Left ventricle myocardium inferior (tissue), 1 donor: ENCODE results near the gene PIK3R5. TPM values are rescaled to one million over a fixed set of nuclear protein-coding genes. Genes with fewer than 3 reads are reported as not detected.

Source experiments
- DNase-seq: peaks from one replicate; pipeline ENCODE4 v3.0.0-alpha.2; 2020
- H3K27ac ChIP-seq: fragments of 200-600 bp; replicated peaks from 2 replicates; pipeline ENCODE4 v1.8.0; 2021
- H3K27me3 ChIP-seq: fragments of 200-600 bp; 2 replicates; pipeline ENCODE4 v1.8.0; 2021; ENCODE audit warnings: low read depth
- H3K36me3 ChIP-seq: fragments of 200-600 bp; 2 replicates; pipeline ENCODE4 v1.8.0; 2021
- H3K4me1 ChIP-seq: fragments of 200-600 bp; 2 replicates; pipeline ENCODE4 v1.8.0; 2021
- H3K4me3 ChIP-seq: fragments of 200-600 bp; 2 replicates; pipeline ENCODE4 v1.8.0; 2021; ENCODE audit warnings: mild to moderate bottlenecking, moderate library complexity
- H3K9me3 ChIP-seq: fragments of 200-600 bp; replicated peaks from 2 replicates; pipeline ENCODE4 v1.8.0; 2021
- intact Hi-C: fragments of 100-400 bp; cut with micrococcal nuclease; formaldehyde crosslinking; loops from one replicate; pipeline ENCODE4 v1.11.0; 2022
- total RNA-seq: library from RNA; stranded (reverse); fragmentation: NEBNext Ultra II Directional; extraction: Animal tissue kit (Norgen Biotek cat#: 25700); gene quantifications from one replicate; pipeline ENCODE4 v1.2.1, GENCODE V29; 2021
- TF ChIP-seq, protein P1 (sequence below): fragments of 200-600 bp; IDR thresholded peaks from 2 replicates; pipeline ENCODE4 v1.8.0; 2021; ENCODE audit warnings: antibody characterized with exemption, mild to moderate bottlenecking, borderline replicate concordance
- donor health status: DM: no; HTN: yes; CAD: no; lungs with severe emphysema.

The PIK3R5 gene
- total RNA-seq, 1 donor from 2014 or later = 2.7 TPM

DNA sequence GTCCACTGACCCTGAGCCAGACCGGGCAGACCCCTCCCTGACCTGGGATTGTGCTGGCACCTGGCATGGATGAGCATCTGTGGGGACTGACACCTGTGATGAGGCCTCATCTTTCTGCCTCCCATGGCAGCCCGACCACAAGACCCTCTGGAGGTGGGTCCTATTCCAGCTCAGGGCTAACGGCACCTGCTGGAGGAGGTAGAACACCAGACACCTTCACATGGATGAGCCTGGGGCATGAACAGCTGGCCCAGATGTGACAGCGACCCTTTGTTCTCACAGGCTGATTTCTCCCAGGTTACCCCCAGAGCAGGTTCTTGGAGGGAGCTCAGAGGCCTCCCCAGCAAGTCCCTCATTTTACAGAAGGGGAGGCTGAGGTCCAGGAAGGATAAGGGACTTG, 51.6 kb downstream of the PIK3R5 start:
- Histone ChIP-seq H3K36me3 (no peaks in the 10 kb centered on the region), H3K4me1 (no peaks in the 10 kb centered on the region), H3K9me3 (peaks cover 21% of the 10 kb centered on the region), H3K27ac (no peak overlapping the region), H3K4me3 (no peak overlapping the region), H3K27me3 (peaks cover 77% of the 10 kb centered on the region)
- DNase-seq = no peak
- TF ChIP-seq, protein P1, sequence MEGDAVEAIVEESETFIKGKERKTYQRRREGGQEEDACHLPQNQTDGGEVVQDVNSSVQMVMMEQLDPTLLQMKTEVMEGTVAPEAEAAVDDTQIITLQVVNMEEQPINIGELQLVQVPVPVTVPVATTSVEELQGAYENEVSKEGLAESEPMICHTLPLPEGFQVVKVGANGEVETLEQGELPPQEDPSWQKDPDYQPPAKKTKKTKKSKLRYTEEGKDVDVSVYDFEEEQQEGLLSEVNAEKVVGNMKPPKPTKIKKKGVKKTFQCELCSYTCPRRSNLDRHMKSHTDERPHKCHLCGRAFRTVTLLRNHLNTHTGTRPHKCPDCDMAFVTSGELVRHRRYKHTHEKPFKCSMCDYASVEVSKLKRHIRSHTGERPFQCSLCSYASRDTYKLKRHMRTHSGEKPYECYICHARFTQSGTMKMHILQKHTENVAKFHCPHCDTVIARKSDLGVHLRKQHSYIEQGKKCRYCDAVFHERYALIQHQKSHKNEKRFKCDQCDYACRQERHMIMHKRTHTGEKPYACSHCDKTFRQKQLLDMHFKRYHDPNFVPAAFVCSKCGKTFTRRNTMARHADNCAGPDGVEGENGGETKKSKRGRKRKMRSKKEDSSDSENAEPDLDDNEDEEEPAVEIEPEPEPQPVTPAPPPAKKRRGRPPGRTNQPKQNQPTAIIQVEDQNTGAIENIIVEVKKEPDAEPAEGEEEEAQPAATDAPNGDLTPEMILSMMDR = no peak
- intact Hi-C loops = no loop called here

DNA sequence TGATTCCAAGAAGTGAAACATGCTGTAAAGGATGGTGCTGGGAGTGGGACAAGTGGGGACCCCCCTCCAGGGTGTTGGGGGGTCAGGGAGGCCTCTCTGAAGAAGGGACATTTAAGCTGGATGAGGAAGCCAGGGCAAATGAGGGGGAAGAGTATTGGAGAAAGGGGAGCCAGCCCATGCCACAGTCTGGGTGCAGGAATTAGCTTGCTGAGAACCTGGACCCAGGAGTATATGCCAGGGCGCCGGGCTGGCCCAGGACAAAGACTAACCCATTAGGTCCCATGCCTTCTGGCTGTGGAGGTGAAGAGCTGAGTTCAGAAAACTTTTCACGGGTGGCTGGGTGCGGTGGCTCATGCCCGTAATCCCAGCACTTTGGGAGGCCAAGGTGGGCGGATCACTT, 52.4 kb downstream of the PIK3R5 start:
- no peak overlapping the region for H3K4me3 ChIP-seq
- no peak for DNase-seq
- H3K4me1 ChIP-seq = no peaks in the 10 kb centered on the region
- H3K36me3 ChIP-seq = no peaks in the 10 kb centered on the region
- peaks cover 13% of the 10 kb centered on the region for H3K9me3 ChIP-seq
- TF ChIP-seq, protein P1 = no peak
- peaks cover 82% of the 10 kb centered on the region for H3K27me3 ChIP-seq
- intact Hi-C loops = no loop called here
- H3K27ac ChIP-seq = no peak overlapping the region

DNA sequence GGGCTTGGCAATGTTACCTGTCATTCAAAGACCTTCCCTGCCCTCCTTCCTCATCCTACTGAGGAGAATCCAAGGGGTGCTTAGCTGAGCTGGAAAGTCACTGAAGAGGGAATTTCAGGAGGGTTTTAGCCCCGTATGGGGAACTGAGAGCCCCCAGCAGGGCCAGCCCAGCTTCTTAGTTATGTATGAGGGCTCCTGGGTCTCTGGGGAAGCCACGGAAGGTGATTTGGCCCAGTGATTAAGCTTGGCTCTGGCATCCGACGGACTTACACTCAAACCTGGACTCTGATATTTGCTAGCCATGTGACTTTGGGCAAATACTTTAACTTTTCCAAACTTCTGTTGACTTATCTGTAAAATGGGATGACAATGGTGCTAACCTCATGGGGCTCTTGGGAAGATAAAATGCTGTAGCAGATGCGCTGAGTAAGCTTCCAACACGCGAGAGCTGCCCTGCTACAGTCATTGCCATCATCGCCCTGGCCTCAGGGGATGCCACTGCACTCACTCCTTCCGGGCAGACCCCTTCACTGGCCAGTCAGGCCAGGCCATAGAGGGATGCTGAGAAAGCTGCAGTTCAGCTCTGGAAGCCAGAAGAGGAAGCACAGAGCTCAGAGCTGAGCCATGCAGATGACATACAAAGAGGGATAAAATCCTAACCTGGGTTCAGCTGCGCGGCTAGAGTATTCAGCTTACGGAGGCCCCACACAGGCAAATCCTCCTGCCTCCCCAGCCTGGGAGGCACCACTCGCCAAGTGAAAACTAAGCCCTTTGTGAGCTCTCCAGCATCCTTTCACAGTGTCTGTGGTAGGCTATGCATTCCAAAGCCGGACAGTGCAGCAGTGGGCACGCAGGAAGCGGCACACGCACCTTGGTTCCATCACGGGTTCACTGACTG, 53.2 kb downstream of the PIK3R5 start:
- intact Hi-C loops = no loop called here
- TF ChIP-seq, protein P1 = no peak
- peaks cover 5% of the 10 kb centered on the region for H3K9me3 ChIP-seq
- peaks cover 89% of the 10 kb centered on the region for H3K27me3 ChIP-seq
- no peak overlapping the region for H3K27ac ChIP-seq
- DNase-seq = no peak
- H3K4me3 ChIP-seq = no peak overlapping the region
- H3K4me1 ChIP-seq = no peaks in the 10 kb centered on the region
- H3K36me3 ChIP-seq = no peaks in the 10 kb centered on the region

DNA sequence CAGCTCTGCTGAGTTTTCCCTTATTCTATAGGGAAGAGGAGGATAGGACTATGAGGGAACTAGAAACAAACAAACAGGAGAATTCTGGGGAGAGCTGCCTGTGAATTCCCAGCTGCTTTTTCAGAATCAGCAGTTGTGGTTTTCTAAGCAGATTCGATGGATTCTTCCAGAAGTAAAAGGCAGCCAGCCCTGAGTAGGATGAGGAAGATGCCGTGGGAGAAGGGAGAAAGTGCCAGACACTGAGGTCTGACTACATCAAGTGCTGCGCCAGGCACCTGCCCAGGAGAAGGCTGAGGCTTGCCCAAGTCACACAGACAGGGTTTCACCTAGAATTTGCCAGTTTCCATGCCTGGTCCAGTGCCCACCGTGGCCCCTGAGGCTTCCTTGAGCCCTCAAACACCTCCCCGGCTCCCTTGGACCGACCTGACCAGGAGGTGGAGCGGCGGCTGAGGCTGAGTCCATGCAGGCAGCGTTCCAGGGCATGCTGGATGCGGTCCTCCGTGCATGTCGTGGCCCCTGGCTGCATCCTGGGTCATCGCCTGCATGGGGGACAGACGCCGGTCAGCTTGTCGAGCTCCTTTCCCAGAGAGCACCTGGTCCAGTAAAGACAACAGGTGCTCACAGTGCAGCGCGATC, 54.4 kb downstream of the PIK3R5 start:
- Histone ChIP-seq H3K4me3 (no peak overlapping the region), H3K27ac (no peak overlapping the region), H3K4me1 (no peaks in the 10 kb centered on the region), H3K27me3 (peaks cover 97% of the 10 kb centered on the region), H3K36me3 (no peaks in the 10 kb centered on the region), H3K9me3 (no peaks in the 10 kb centered on the region)
- DNase-seq = no peak
- TF ChIP-seq, protein P1 = no peak
- intact Hi-C loops = no loop called here

DNA sequence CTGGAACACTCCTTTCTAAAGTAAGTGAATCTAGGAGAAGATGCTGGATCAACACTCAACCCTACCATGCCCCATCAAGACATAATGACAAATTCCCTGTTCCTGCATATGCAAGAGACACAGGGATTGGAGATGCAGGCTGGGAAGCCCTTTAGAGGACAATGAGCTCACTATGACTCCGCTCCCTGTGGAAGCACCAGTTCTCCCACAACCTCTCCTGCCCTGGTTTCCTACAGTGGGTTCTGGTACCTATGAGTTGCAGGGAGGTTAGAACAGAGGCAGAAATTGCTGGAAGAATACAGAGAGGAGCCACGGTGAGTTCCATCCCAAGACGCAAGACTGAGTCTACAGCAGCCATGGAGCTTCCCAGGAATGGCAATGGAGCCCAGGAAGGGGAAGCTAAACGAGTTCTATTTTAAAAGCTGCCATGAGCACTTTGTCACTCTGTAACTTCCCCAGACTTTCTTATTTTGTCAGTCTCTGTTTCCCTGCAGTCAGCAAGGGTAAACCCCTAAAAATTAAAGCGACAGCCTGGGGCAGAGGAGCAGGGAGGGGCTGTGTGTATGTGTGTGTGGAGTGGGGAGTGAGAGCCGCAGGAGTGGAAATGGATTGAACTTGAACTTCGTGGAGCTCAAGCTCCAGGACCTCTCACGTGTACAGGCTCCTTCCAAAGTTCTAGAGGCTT, 55.8 kb downstream of the PIK3R5 start:
- no peaks in the 10 kb centered on the region for H3K9me3 ChIP-seq
- no peak overlapping the region for H3K27ac ChIP-seq
- TF ChIP-seq, protein P1 = no peak
- peaks cover 97% of the 10 kb centered on the region for H3K27me3 ChIP-seq
- H3K4me3 ChIP-seq = no peak overlapping the region
- H3K4me1 ChIP-seq = no peaks in the 10 kb centered on the region
- intact Hi-C loops = no loop called here
- H3K36me3 ChIP-seq = no peaks in the 10 kb centered on the region
- no peak for DNase-seq
